Activated CD8-positive, alpha-beta memory T cell treated with anti-CD3 and anti-CD28 coated beads for 36 hours (primary cell): Measurements from ENCODE around the gene LUZP4. TPM values are rescaled to one million over a fixed set of nuclear protein-coding genes. Genes with fewer than 3 reads are reported as not detected.
"Not testable (repeated sequence)": the region's sequence is repeated elsewhere in the genome, so short reads cannot be mapped to it uniquely, and the experiment has no call there.

Experiments used
- CTCF ChIA-PET: fragments of 350-600 bp; sonication (Branson Sonifier 250); formaldehyde crosslinking; loops from one replicate; lab custom pipeline; 2021; ENCODE audit warnings: antibody characterized with exemption; lab: Charles Lee
- POLR2A ChIA-PET: fragments of 350-600 bp; sonication (Branson Sonifier 250); formaldehyde crosslinking; loops from one replicate; lab custom pipeline; 2021; ENCODE audit warnings: antibody characterized with exemption; lab: Charles Lee
- total RNA-seq, 2 experiments: library from RNA; stranded (reverse); gene quantifications; one replicate each; pipeline ENCODE4 v1.2.3, GENCODE V29; 2021

The LUZP4 gene
- total RNA-seq, 2 experiments from 2014 or later: not detected

DNA sequence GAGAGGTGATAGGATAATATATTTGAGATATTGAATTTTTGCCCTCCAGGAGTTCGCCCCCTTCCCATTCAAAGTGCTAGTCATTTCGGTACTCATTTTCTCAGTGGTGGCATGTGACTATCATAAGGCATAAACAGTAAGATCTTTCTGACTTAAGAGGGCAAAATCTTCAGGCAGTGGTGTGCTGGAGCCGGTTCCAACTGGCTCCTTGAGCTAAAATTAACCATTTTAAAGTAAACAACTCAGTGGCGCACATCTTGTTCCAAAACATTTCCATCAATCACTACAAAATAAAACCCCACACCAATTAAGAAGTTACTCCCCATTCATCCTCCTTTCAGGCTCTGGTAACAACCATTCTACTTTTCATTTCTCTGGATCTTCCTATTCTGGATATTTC lies 43.3 kb downstream of the LUZP4 start:
- ChIA-PET POLR2A (no interaction called here), CTCF (interaction anchor here (1.6 kb wide), 1 partner anchor 306 kb away, joined by 3 read pairs; no protein-coding TSS in a partner anchor)

DNA sequence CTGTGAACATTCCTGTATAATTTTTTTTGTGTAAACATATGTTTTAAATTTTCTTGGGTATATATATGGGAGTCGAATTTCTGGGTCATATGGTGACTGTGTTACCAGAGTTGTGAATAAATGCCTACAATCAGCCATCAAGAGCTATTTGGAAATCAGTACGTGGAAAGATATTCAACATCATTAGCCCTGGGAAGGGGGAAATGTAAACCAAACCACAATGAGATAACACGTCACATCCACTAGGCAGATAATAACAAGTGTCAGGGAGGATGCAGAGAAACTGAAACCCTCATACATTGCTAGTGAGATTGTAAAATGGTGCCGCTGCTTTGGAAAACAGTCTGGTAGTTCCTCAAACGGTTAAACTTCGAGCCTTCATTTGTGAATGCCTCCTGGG lies 43.9 kb downstream of the LUZP4 start:
- ChIA-PET POLR2A (no interaction called here), CTCF (no interaction called here)

DNA sequence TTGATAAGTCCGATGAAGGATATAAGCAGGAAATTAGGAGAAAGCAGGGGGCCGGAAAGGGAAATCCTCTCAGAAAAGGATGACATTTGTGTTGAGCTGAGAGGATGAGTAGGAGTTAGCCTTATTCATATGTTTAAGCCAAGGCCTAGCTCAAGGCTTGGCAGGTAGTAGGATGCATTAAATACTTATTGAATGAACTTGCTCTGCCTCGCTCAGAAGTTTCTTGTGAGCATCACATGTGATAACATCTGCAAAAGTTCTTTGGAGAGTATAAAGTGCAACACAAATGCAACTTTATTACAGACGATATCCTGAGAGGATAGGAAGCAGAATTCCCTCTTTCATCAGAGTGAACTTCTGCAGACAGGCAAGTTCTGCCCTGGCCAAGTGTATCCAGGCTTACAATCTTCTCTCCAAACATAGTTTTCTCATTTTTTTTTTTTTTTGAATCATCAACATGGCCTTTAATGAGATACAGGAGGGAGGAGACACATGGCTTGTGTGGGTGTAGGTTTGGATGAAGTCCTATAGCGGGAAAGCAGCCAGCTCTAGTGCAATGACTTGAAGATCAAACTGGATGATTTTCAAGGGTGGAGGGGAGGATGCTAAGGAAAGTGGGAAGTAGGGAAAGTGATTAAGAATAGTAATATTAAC lies 48.1 kb downstream of the LUZP4 start:
- POLR2A ChIA-PET: no interaction called here
- CTCF ChIA-PET: no interaction called here

DNA sequence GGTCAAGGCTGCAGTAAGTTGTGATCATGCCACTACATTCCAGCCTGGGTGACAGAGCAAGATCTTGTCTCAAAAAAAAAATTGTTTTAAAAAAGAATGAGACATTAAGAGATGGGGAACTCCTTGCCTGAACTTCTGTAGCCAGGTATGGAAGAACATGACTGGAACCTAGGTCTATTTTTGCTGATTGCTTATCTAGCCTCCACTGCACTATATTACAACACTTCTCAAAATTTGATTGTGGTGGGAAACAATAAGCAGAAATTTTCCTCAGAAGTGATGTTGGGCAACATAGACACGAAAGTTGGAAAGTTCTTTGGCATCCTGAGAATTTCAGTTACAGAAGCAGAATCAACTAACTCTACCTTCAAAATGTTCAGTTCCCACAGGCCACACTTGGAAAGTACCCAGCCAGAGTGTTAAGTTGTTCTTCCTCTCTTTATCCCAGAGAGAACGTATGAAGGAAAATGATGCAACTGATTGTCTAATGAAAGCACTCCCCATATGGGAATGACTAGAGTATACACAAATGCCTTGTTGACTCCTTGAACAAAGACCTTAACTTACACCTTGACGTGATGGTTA lies 50.0 kb downstream of the LUZP4 start:
- ChIA-PET POLR2A (no interaction called here), CTCF (no interaction called here)

DNA sequence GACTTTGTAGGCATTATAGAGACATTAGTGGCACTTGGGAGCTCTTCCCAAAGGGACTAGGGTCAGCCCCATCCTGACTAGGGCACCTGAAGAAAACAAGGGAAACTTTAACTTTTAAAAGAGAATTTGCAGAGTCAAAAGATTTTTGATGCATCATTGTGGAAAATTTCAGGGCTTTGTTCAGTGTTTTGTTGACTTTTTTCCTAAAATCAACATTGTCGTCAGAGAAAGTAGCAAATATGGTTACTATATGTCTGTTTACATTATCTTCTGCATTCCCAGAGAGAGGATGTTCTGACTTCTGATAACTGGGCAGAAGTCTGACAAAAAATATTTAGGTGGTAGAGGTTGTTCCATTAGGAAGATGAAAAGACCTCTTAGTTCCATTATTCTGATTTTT lies 51.9 kb downstream of the LUZP4 start:
- POLR2A ChIA-PET: no interaction called here
- CTCF ChIA-PET: no interaction called here

DNA sequence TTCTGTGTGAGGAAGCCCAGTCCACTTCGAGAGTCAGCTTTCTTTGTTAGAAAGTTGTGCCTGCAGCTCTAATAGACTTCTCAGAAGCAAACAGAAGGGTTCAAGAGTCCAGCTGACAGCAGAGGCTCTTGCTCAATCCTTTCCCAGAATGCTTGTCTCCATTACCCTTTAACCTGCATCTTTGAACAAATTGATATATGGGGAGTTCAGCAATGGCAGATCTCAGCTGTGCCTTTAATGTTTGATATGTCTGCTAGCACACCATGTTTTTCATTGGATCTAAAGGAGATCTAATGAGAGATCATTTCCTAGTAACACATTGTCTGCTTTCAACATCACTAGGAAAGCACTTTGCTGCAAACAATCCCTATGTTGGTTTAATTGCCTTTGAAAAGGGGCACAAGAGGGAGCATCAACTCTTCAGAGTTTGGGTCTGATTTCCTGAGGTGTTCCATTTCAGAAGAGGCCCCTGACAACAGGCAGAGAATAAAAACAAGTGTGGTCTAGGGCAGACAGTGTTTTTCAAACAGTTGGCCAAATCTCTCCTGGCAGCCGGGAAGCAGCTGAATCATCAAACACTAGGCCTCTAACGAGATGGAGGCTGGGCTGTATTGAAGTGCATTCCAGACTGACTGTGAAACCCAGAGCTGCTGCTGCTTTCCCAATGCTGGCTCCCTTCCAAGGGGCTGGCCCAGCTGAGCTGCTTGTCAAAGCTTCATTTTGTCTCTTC lies 55.5 kb downstream of the LUZP4 start:
- CTCF ChIA-PET: no interaction called here
- POLR2A ChIA-PET: no interaction called here

DNA sequence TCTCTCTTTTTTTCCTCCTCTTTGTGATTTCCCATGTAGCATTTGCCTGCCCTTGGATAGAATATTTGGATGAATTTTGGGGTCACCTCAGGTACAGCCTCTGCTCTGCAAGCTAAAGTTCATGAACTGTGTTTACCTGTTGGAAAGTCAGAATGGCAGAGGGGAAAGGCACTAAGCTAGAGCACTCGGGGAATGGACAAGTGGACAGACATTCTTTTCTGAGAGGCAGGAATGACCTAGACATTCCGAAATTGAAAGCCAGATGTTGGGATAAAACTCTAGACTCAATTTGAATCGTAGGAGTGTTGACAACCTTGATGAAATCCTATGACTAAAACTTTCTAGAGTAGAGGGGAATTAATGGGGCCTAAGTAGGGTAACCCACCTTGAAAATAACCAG lies 56.1 kb downstream of the LUZP4 start:
- ChIA-PET POLR2A (no interaction called here), CTCF (no interaction called here)

DNA sequence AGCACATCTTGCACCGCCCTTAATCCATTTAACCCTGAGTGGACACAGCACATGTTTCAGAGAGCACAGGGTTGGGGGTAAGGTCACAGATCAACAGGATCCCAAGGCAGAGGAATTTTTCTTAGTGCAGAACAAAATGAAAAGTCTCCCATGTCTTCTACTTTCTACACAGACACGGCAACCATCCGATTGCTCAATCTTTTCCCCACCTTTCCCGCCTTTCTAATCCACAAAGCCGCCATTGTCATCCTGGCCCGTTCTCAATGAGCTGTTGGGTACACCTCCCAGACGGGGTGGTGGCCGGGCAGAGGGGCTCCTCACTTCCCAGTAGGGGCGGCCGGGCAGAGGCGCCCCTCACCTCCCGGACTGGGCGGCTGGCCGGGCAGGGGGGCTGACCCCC lies 57.2 kb downstream of the LUZP4 start:
- POLR2A ChIA-PET, CTCF ChIA-PET: not testable (repeated sequence)

DNA sequence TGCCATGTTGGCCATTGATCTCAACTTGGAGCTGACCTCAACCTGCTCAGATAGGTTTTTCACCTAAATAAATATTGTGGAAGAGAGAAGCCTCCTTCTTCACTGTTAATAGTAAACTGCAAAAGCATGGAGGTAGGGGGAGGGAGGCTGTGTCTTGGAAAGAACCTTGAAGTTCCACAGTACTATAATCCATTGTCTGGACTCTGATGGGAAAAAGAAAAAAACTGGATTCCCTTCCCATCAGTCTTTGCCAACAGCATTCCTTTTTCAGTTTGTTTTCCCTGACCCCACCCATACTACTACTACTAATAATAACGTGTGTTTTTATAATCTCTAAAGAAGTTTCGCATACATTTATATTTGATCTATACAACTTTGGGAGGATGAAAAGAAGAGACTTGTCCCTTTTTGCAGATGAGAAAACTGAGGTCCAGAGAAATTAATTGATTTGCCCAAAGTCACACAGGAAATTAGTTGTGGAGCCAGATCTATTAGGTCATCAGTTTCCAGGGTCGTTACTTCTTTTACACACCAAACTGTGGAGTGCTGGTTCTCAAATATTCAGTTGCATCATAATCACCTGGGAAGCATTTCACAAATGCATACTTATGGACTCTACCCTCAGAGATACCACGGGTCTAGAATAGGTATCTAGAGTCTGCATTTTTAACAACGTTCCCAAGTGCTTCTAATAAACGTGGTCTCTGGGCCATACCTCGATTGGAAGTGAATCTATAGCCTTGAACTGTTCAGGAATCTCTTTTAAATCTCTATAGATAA lies 59.1 kb downstream of the LUZP4 start:
- ChIA-PET POLR2A (no interaction called here), CTCF (no interaction called here)

DNA sequence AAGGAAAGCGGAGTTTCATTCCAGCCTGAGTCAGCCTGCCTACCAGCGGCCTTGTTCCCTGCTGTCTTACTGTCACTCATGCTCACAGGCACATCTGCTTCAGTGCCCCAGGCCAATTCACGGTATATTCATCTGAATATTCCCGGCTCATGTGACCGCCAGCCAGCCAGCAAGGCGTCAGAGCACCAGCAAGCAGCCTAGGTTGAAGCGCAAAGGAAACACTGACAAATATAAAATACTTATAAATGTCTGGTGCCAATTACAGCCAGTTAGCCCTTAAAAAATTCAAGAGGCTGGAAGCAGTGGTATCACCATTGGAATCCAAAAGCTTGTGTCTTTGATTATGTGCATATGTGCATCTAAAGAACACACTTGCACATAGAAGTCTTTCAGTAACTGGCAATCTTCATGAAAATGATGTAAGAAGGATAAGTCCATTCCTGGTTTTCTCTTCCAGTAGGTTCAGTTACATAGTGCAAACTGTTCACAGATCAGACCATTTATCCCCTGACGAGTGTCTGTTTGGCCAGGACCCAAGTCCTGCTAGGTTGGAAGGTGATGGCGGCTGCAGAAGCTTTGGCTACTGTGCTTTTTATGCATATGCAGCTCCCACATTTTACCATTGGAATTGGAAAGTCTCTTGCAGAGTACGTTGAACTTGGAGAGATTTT lies 61.3 kb downstream of the LUZP4 start:
- POLR2A ChIA-PET: no interaction called here
- CTCF ChIA-PET: no interaction called here

DNA sequence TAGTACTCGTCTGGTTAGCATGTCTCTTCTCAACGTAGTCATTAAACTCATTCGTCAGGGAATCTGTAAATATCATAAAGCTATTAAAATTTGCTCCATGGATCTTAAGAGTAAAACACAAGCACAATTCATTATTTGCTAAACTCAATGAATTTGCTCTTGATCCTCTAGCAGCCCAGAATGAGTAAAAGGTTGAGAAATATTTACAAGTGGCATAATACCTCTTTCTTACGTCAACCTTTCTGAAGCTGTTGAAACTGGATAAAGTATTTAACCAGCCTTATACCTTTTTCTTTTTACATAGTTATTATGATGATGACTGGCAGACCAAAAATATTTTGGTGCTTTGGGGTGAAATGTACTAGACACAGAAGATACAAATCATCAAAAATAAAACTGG lies 66.9 kb downstream of the LUZP4 start:
- ChIA-PET POLR2A (no interaction called here), CTCF (no interaction called here)

Other genes starting within 250 kb of the LUZP4 start
- gene RBMXL3, start 100.3 kb upstream of the LUZP4 start, total RNA-seq: not detected
- not detected for gene LRCH2, start 55.6 kb upstream of the LUZP4 start, total RNA-seq